DND-41 (cell line): ENCODE data around the gene LRRN2.

Source experiments
- ATAC-seq: fragments of 200-7000 bp; cut with Tn5 transposase; 3 replicates; pipeline ENCODE4 v1.9.1; 2021; ENCODE audit warnings: low read depth; ENCODE audit not compliant: insufficient read depth
- DNase-seq: peaks from one replicate; pipeline ENCODE4 v3.0.0-alpha.2; 2020
- H2AFZ ChIP-seq: 2 replicates; pipeline ENCODE4 v1.6.0; 2012; ENCODE audit warnings: low read depth, low read length
- H3K27ac ChIP-seq: 2 replicates; pipeline ENCODE4 v1.5.1; 2012; ENCODE audit warnings: low read length, inconsistent platforms
- H3K27me3 ChIP-seq: fragments of 200-600 bp; sonication (generic); 2 replicates; pipeline ENCODE4 v1.6.0; 2012; ENCODE audit warnings: low read length, mild to moderate bottlenecking, inconsistent platforms; ENCODE audit not compliant: insufficient read depth, poor library complexity
- H3K36me3 ChIP-seq: 2 replicates; pipeline ENCODE4 v1.5.1; 2012; ENCODE audit warnings: low read length, inconsistent platforms; ENCODE audit not compliant: insufficient read depth
- H3K4me1 ChIP-seq: 2 replicates; pipeline ENCODE4 v1.5.1; 2012; ENCODE audit warnings: mild to moderate bottlenecking, low read length; ENCODE audit not compliant: insufficient read depth
- H3K4me2 ChIP-seq: 2 replicates; pipeline ENCODE4 v1.6.0; 2012; ENCODE audit warnings: mild to moderate bottlenecking, moderate library complexity, low read length, inconsistent platforms; ENCODE audit not compliant: insufficient read depth
- H3K4me3 ChIP-seq, 2 experiments: fragments of 200-600 bp in 1 of 2; shearing (Covaris generic) in 1 of 2; 2 replicates each; pipeline ENCODE4 v1.5.1; 2012 to 2016; ENCODE audit warnings: inconsistent platforms in 2 of 2, low read length in 2 of 2, mild to moderate bottlenecking in 2 of 2, low read depth in 1 of 2, moderate library complexity in 1 of 2
- H3K79me2 ChIP-seq: 2 replicates; pipeline ENCODE4 v1.6.0; 2012; ENCODE audit warnings: low read length, inconsistent platforms; ENCODE audit not compliant: insufficient read depth
- H3K9ac ChIP-seq: 2 replicates; pipeline ENCODE4 v1.6.0; 2012; ENCODE audit warnings: low read depth, mild to moderate bottlenecking, inconsistent platforms, low read length, moderate library complexity
- H3K9me3 ChIP-seq: 2 replicates; pipeline ENCODE4 v1.5.1; 2012; ENCODE audit warnings: low read length, moderate library complexity, mild to moderate bottlenecking, inconsistent platforms; ENCODE audit not compliant: insufficient read depth, severe bottlenecking
- H4K20me1 ChIP-seq: 2 replicates; pipeline ENCODE4 v1.6.0; 2012; ENCODE audit warnings: low read length; ENCODE audit not compliant: insufficient read depth
- CTCF ChIP-seq: IDR thresholded peaks from 2 replicates; pipeline ENCODE4 v1.5.1; 2012; ENCODE audit warnings: borderline replicate concordance, low read length, moderate library complexity, mild to moderate bottlenecking; ENCODE audit not compliant: poor library complexity, severe bottlenecking; ENCODE audit errors: extremely low read depth
- EZH2 ChIP-seq: IDR thresholded peaks from 3 replicates; pipeline ENCODE4 v1.6.1; 2012; ENCODE audit warnings: borderline replicate concordance, low read depth, mild to moderate bottlenecking, moderate library complexity, low read length, inconsistent platforms; ENCODE audit not compliant: severe bottlenecking

The LRRN2 gene

GRCh38 chr1:204660509-204660908 lies 25.0 kb downstream of the LRRN2 start:
- no peaks in the 10 kb centered on the region for H3K4me1 ChIP-seq
- H3K4me2 ChIP-seq, result no peak overlapping the region
- H3K27ac ChIP-seq, result no peak overlapping the region
- TF ChIP-seq CTCF (no peak), EZH2 (no peak)
- no peaks in the 10 kb centered on the region for H4K20me1 ChIP-seq
- H3K9ac ChIP-seq, result no peak overlapping the region
- H3K79me2 ChIP-seq, result no peaks in the 10 kb centered on the region
- no peak for ATAC-seq
- H2AFZ ChIP-seq, result no peak overlapping the region
- H3K36me3 ChIP-seq, result no peaks in the 10 kb centered on the region
- no peaks in the 10 kb centered on the region for H3K9me3 ChIP-seq
- H3K27me3 ChIP-seq, result peaks cover 6% of the 10 kb centered on the region
- no peak for DNase-seq
- no peak overlapping the region for H3K4me3 ChIP-seq

GRCh38 chr1:204659056-204659455 lies 26.5 kb downstream of the LRRN2 start:
- no peaks in the 10 kb centered on the region for H4K20me1 ChIP-seq
- no peak overlapping the region for H3K9ac ChIP-seq
- no peaks in the 10 kb centered on the region for H3K4me1 ChIP-seq
- no peak overlapping the region for H3K4me3 ChIP-seq
- TF ChIP-seq EZH2 (no peak), CTCF (no peak)
- peaks cover 6% of the 10 kb centered on the region for H3K27me3 ChIP-seq
- H3K4me2 ChIP-seq, result no peak overlapping the region
- H3K79me2 ChIP-seq, result no peaks in the 10 kb centered on the region
- no peak for ATAC-seq
- DNase-seq, result no peak
- no peaks in the 10 kb centered on the region for H3K9me3 ChIP-seq
- no peaks in the 10 kb centered on the region for H3K36me3 ChIP-seq
- no peak overlapping the region for H3K27ac ChIP-seq
- no peak overlapping the region for H2AFZ ChIP-seq

DNA sequence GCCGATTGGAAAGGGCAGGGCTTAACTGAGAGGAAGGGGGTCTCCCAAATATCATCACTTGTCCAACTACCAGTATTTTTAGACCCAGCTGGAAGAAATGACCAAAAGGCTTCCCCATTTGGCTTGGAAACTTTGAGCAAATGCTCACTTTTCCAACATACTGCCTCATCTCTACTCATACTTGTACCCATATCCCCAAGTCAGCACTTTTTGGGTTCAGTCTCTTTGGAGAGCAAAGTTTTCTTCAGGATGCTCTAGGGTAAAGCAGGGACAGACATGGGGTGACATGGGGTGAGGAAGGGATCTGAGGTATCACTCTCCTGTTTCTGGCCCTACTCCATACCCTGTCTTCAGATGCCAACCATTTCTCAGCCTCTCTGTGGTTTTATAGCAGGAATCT lies 27.2 kb downstream of the LRRN2 start:
- ATAC-seq, result no peak
- Histone ChIP-seq H4K20me1 (no peaks in the 10 kb centered on the region), H2AFZ (no peak overlapping the region), H3K9ac (no peak overlapping the region), H3K79me2 (no peaks in the 10 kb centered on the region), H3K4me3 (no peak overlapping the region), H3K27me3 (peaks cover 3% of the 10 kb centered on the region), H3K4me2 (no peak overlapping the region), H3K9me3 (no peaks in the 10 kb centered on the region), H3K27ac (no peak overlapping the region), H3K4me1 (no peaks in the 10 kb centered on the region), H3K36me3 (no peaks in the 10 kb centered on the region)
- no peak for TF ChIP-seq CTCF
- TF ChIP-seq EZH2, result no peak
- no peak for DNase-seq

DNA sequence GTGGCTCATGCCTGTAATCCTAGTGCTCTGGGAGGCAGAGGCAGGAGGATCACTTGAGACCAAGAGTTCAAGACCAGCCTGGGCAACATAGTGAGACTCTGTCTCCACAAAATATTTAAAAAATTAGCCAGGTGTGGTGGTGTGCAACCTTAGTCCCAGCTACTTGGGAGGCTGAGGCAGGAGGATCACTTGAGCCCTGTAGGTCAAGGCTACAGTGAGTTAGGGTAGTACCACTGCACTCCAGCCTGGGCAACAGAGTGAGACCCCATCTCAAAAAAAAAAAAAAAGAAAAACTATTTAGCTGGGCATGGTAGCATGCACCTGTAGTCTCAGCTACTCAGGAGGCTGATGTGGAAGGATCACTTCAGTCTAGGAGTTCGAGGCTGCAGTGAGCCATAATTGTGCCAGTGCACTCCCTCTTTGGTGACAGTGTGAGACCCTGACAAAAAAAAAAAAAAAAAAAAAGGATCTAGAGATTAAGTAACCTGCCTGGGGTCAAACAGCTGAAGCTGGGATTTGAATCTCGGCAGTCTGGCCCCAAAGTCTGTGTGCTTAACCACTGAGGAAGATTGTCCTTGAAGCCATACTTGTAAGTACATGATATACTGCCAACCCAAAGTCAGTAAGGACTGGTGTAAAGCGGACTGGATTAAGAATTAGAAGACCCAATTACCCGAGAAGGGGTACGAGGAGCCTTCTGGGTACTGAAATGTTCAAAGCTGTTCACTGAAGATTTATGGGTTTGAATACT lies 31.8 kb downstream of the LRRN2 start:
- H3K9ac ChIP-seq, result no peak overlapping the region
- peaks cover 33% of the 10 kb centered on the region for H3K27me3 ChIP-seq
- H3K9me3 ChIP-seq, result no peaks in the 10 kb centered on the region
- H4K20me1 ChIP-seq, result no peaks in the 10 kb centered on the region
- no peak for TF ChIP-seq CTCF
- no peak for TF ChIP-seq EZH2
- no peak overlapping the region for H3K4me2 ChIP-seq
- ATAC-seq (no peak), DNase-seq (no peak)
- H3K4me3 ChIP-seq, result no peak overlapping the region
- H3K27ac ChIP-seq, result no peak overlapping the region
- no peak overlapping the region for H2AFZ ChIP-seq
- H3K4me1 ChIP-seq, result no peaks in the 10 kb centered on the region; the same call in 1 of the 2 replicates
- H3K79me2 ChIP-seq, result no peaks in the 10 kb centered on the region
- H3K36me3 ChIP-seq, result no peaks in the 10 kb centered on the region
